Measurements from ENCODE around the gene IQGAP2.
"Not testable (repeated sequence)": the region's sequence is repeated elsewhere in the genome, so short reads cannot be mapped to it uniquely, and the experiment has no call there.

IQGAP2 gene, protein sequence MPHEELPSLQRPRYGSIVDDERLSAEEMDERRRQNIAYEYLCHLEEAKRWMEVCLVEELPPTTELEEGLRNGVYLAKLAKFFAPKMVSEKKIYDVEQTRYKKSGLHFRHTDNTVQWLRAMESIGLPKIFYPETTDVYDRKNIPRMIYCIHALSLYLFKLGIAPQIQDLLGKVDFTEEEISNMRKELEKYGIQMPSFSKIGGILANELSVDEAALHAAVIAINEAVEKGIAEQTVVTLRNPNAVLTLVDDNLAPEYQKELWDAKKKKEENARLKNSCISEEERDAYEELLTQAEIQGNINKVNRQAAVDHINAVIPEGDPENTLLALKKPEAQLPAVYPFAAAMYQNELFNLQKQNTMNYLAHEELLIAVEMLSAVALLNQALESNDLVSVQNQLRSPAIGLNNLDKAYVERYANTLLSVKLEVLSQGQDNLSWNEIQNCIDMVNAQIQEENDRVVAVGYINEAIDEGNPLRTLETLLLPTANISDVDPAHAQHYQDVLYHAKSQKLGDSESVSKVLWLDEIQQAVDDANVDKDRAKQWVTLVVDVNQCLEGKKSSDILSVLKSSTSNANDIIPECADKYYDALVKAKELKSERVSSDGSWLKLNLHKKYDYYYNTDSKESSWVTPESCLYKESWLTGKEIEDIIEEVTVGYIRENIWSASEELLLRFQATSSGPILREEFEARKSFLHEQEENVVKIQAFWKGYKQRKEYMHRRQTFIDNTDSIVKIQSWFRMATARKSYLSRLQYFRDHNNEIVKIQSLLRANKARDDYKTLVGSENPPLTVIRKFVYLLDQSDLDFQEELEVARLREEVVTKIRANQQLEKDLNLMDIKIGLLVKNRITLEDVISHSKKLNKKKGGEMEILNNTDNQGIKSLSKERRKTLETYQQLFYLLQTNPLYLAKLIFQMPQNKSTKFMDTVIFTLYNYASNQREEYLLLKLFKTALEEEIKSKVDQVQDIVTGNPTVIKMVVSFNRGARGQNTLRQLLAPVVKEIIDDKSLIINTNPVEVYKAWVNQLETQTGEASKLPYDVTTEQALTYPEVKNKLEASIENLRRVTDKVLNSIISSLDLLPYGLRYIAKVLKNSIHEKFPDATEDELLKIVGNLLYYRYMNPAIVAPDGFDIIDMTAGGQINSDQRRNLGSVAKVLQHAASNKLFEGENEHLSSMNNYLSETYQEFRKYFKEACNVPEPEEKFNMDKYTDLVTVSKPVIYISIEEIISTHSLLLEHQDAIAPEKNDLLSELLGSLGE (N-terminal part only)

DNA sequence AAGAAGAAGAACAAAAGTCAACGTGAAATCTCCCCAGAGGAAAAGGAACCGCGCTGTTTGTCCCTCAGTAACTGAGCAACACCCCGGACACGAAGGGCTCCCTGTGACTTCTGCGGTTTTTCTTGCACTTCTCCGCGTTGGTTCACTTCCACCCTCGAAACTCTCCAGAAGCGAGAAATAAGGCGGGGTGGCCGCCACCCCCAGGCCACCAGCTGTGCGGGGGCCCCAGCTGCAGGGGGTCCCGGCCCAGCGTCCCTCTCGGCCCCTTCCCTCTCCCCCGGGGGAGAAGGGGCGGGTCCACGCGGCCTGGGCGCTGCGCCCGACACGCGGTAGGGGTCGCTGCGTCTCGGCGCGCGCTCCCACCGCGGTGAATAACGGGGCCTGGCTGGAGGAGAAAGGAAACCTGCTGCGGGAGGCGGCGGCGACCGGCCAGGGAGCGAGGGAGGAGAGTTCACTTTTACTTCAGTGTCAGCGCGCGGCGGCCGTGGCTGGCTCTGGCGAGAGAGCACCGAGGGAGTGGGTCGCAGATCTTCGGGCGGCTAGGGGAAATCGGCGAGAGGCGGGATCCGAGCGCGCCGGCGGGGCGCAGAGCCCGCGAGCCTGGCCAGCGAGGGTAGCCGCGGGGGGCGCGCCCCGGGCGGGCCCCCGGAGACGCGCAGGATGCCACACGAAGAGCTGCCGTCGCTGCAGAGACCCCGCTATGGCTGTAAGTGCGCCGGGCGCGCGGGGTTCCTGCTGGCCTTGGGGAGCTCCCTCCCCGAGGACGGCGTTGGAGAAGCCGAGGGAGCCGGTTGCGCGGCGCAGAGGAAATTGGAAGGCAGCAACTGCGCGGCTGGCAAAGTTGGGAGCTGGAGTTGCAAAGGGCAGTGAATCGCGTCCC is at the start of gene IQGAP2:
TSS of gene IQGAP2 (plus strand) at position 400 of the 880 bp plus-strand sequence. CDS start at position 661, 261 bp downstream.
- DNase-seq = no peak

DNA sequence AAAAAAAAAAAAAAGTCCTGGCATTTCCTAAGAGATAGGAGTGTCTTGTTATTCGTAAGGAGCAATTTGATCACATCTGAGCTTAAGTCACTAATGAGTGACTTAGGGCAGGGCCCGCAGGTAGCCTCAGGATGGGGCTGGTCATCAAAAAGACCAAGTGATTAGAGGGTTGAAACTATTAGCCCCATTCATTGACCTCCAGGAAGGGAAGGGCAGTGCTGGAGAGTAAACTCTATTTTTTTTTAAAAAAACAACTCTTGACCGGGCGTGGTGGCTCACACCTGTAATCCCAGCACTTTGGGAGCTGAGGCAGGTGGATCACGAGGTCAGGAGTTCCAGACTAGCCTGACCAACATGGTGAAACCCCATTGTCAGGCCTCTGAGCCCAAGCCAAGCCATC is 46.2 kb upstream of the IQGAP2 start:
- no peak for DNase-seq

DNA sequence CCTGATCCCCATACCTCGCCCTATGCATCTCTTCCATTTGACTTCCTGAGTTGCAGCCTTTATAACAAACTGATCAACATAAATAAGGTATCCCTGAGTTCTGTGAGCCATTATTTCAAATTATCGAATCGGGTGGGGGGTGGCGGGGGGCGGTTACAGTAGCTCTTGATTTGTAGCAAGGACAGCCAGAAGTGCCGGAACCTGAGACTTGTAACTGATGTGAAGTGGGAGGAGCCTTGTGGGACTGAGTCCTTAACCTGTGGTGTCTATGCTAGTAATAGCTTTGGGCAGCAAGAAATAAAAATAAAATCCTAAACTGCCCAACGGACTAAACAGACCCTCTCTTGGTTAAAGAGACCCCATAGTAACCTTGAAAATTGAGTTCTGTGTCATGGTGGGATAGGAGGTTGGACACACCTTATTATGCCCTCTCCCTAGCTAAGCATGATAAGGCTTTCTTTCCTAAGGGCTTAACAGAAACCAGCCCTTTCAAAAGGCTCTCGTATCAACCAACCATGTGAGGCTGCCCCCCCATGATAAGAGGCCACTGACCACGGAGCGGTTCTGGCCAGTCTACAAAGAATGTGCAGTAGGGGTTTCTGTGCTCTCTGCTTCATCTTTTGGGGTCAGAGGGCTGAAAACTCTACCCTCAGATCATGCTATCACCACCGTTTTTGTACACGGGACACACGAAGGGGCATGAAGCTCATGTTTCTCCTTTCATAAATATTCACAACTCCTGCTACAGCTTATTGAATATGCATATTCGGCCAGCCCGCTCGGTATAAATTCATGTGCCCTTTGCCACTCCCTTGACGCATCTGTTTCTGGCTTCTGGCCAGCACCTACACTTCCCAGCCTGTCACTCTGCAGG is 39.5 kb upstream of the IQGAP2 start:
- no peak for DNase-seq

DNA sequence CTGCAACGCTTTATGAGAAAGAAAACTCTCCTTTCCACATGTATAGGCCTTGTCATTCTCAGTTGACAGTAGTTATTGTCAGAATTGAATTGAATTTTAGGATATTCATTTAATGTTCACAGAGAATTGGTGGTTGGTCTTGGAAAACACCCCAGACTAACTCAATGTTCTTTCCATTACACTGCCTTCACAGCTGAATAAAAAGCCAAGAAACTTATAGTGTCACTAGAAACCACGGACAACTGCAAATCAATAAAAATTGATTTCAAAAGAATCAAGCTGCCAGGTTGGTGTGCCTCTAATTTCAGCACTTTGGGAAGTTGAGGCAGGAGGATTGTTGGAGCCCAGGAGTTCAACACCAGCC is 38.9 kb upstream of the IQGAP2 start:
- no peak for DNase-seq

DNA sequence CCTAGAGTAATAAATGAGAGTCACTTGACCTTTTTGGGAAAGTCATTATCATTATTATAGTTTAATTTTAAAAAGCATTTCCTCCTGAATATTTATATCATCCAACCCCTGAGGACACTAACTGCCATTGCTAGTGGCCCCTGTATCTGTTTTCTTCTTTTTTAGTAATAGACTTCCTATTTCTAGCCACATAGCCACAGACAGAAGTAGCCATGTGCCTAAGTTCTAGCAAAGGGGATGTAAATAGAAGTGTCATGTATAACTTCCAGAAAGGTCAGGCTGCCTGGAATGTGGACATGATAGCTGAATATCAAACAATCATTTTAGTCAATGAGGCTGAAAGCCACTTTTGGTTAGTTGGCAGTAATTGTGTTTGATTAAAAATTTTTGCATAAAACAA is 37.5 kb upstream of the IQGAP2 start:
- no peak for DNase-seq

DNA sequence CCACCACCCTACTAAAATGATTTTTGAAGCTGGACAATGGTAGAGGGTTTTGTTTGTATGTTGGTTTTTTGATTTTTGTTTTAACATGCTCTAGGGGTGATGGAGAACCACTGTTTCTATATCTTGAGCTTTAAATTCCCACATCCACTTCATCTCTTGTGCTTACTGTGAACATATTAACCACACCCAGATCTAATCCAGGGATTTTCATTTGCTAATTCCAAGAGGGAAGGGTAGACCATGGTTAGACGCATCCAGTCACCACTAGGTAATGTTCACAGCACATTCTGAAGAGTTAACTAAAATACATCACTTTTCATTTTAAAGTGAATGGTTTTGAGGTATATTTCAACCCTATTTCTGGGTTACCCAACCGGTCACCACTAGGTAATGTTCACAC is 36.5 kb upstream of the IQGAP2 start:
- DNase-seq = no peak

DNA sequence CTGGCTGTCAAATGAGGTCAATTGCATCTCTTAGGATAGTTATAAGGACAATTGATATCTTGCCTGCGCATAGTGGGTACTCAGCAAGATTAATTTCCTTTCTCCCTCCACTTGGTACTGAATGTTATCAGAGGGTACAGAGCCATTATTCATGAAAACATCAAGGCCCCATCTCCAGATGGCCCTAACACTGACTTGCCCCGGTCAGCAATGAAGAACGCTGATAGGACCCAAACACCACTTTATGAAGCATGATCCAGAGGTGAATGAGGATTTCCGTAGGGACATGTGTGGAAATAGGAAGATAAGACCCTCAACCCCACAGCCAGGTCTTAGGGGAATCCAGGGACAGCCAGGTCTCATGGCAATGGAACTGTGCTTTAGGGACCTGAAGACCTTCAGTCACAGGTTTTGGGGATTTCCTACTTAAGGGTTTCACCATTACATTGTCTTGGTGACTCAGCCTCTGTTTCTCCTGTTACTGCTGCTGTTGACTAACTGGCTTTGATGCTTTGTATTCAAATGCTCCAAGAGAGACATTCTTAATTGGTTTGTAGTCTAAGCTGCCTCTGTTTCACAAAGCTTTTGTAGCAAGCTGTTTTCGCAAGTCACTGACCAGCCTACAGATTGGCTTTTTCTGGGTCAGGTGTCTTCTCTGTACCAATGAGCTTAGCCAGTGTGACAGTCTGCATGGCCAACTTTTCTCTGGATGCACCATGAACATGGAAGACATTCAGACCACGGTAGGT is 35.3 kb upstream of the IQGAP2 start:
- DNase-seq = no peak

DNA sequence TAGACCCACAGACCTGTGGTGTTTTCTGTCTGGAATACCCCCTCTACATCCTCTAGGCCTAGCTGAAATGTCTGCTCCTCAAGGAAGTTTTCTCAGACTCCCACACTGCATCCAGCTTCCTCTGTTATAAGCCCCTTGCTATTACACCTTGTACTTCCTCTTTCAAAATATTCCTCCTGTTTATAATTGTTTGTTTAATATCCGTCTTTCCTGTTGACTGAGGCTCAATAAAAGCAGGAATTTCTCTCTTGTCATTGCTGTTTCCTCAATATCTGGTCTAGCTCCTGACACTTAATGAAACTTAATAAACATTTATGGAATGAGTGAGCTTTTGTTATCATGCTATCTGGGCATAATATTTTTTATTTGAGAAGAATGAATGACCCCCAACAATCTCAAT is 34.1 kb upstream of the IQGAP2 start:
- no peak for DNase-seq

DNA sequence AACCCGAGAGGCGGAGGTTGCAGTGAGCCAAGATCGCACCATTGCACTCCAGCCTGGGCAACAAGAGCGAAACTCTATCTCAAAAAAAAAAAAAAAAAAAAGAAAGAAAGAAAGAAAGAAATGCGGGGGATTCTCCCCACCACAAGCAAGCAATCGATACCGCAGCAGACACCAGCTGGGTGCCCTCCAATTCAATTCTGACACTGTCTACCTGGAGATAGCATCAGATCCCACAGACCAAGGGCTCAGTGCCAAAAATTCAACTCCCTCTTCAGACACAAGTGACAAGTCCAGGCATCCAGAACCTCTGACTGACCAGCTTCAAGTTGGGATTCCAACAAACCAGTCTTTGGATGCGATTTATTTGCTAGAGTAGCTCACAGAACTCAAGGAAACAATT is 33.4 kb upstream of the IQGAP2 start:
- DNase-seq = not testable (repeated sequence)

DNA sequence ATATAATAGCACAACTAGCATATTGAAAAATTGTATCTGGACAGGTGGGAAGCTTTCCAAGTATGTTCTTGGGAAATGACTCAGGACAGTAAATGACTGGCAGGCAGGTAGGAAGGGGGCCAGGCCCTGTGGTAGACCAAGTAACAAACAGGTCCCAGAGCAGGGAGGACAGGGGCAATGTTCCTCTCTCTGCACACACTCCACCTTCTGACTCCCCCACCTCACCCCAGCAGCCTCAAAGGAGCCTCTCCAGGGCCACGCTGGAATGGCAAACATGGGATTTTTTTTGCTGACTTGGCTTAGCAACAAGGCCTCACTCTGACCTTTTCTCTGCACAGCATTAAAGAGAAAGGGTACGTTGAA is 31.1 kb upstream of the IQGAP2 start:
- DNase-seq = no peak

DNA sequence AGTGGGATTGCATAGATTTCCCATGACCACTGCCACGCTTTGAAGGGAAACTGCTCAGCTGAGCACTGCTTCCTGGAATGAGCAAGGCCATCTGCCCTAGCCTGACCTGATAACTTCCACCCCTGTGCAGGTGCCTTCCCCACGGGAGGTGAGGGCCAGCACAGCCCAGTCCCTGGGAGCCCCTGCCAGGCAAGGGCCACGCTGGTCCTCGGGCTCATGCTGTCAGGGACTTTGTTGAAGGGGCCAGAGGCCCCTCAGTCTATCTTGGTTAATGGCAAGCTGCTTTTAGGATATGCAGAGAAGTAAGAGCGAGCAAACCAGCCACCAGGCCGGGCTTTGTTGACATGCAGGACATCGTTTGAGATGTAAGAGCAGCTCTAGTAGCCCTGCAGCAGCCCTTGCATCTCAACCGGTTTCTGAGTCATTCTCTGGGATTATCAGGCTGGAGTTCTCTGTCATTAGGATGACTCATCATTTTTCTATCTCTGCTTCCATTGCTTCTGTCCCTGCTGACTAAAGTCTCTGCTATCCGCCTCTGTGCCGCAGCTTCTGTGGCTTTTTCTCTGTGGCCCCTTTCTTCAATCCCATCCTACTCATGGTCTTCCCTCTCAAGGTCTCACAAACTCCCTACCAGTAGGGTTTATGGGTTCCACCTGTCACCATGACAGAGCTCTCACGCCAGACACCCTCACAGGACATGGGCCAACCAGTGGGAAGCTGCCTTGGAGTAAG is 30.6 kb upstream of the IQGAP2 start:
- DNase-seq = no peak

DNA sequence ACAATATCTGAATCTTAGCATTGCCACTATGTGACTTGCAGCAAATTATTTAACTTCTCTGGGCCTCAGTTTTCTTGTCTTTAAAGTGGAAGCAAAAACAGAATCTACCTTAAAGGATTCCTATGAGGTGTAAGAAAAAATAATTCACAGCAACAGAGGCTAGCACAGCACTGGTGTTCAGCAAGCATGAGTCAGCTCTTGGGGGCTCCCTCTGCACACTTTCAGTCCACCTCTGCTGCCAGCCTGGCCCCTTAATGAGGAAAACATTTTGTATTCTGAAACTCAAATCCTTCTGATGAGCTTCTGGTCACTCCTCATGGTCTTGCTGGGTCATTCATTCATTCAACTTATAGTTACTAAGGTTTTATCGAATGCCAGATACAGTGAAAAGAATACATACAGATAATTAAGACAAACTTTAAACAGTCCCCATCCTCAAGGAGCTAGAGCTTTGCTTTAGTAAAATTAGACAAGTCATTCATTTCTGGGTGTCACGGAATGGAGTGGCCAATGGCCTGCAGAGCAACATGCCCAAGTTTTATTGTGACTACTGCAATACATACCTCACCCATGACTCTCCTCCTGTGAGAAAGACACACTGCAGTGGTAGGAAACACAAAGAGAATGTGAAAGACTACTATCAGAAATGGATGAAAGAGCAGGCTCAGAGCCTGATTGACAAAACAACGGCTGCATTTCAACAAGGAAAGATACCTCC is 26.8 kb upstream of the IQGAP2 start:
- DNase-seq = no peak

DNA sequence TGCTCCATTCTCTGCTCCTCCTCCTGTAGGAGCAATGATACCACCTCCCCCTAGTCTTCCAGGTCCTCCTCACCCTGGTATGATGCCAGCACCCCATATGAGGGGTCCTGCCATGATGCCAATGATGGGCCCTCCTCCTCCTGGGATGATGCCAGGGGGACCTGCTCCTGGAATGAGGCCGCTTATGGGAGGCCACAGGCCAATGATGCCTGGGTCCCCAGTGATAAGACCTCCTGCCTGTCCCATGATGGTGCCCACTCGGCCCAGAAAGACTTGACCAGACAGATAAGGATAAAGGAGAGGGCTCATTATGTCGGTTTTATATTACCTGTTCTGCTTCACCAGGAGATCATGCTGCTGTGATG is 26.2 kb upstream of the IQGAP2 start:
- DNase-seq = no peak

DNA sequence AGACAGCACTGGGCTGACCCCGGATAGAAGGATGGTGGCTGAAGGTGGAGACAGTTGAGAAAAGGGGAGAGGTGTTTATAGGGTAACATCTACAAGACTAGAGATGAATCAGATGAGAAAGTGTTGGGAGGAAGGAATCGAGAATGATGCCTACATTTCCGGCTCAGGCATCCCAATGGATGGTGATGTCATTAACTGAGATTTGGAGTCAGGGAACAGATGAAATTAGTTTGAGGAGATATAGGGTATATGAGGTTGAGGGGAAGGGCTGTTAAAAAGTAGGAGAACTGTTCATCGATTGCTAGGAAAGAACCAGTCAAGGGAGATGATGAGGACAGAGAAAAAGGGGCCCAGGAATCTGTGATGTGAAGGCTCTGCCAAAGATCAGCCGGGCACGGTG is 24.7 kb upstream of the IQGAP2 start:
- DNase-seq = no peak

DNA sequence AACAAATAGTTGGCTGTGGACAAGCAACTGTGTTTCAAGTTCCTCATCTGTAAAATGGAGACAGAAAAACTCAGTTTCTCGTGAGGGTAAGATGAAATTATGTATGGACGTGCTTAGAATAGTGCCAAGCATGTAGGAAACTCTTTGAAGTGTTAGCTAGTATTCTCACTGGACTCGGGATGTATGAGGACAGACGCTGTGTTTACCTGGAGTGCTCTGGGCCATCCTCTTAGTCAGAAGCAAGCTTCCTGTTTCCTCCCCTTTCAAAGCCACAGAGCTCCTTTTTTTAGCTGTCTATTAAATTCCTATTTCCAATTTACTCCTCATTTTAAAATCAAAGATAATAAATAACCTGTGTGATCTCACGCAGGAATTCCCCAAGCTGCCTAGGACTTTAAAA is 23.8 kb upstream of the IQGAP2 start:
- no peak for DNase-seq

DNA sequence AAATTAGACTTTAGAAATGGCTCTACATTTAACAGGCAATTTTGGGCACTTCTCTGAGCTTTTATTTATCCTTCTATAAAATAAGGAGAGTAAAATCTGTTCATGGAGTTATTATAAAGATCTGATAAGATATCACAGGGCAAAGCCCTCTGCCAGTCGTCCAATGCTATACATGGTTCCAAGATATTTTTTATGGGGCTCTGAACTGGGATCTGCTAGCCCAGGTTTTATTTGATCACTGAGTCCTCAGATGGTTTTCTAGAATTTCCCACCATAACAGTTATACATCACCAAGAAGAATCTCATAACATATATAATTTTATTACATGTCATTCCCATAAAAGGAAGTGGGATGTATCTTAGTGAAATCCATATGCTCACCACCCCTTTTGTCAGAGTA is 23.2 kb upstream of the IQGAP2 start:
- DNase-seq = no peak

DNA sequence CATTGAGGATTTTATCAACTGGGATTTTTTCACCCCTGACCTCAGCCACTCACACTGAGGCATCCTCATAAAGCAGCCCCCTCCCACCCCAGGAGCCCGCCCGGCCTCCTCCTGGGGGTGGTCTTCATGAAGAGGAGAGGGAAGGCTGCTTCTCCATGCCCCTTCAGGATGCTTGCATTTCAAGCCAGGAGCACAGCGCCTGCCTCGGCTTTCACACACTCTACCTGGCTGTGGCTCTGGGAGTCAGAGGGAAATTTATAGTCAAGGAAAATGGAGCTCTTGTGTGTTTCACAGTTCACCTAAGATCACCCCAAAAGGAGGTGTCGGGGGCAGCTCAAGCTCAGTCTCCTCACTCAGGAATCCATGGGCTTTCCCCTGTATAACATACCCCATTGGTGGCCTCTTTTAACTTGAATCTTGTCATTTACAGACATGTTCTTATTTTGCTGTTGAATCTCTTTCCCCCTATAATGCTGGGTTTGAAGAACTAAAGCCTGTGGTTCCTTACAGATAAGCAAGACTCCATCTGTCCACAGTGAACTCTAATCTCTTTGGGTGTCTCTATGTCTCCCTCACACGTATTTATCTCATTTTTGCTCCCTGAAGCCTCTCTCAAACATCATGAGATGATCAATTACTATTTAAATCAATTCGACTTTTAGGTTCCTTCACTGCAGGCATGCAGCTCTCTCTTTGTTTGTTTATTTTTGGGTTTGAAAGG is 22.6 kb upstream of the IQGAP2 start:
- no peak for DNase-seq

DNA sequence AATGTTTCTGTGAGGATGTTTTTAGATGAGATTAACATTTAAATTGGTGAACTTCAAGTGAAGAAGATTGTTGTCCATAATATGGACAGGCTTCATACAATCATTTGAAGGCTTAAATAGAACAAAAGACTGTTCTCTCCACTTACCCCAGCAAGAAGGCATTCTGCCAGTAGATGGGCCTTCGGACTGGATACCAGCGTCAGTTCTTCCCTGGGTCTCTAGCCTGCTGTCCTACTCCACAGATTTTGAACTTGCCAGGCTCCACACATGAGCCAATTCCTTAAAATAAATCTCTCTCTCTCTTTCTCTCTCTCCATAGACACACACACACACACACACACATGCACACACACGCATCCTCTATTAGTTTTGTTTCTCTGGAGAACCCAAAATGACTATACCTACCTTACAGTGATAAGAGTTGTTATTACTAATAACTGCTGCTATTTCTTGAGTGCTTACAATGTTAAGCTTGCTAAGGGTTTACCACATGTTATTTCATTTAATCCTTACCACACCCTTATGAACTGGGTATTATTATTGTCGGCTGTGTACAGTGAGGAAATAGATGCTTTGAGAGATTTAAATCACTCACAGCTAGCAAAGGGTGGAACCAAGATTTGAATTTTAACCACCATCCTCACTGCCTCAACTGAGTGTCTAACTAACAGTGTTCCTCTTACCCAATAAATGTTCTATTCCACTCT is 19.8 kb upstream of the IQGAP2 start:
- DNase-seq = no peak

All from DMS79 treated with DMSO at 0.1 percent for 48 hours (cell line).